Mesenteric fat pad (tissue), 1 donor: ENCODE results near the gene MTFMT. TPM values are rescaled to one million over a fixed set of nuclear protein-coding genes. Genes with fewer than 3 reads are reported as not detected.
"Not testable (repeated sequence)": the region's sequence is repeated elsewhere in the genome, so short reads cannot be mapped to it uniquely, and the experiment has no call there.

Experiments
- DNase-seq: peaks from one replicate; pipeline ENCODE4 v3.0.0-alpha.2; 2020; ENCODE audit warnings: low spot score
- total RNA-seq: library from RNA; stranded (reverse); fragmentation: NEBNext Ultra II Directional; extraction: Animal tissue kit (Norgen Biotek cat#: 25700); gene quantifications from one replicate; pipeline ENCODE4 v1.2.1, GENCODE V29; 2021
- donor health status: DM: yes; HTN: yes; CAD: no.

The MTFMT gene
- total RNA-seq, 1 donor from 2014 or later, result 14.5 TPM

DNA sequence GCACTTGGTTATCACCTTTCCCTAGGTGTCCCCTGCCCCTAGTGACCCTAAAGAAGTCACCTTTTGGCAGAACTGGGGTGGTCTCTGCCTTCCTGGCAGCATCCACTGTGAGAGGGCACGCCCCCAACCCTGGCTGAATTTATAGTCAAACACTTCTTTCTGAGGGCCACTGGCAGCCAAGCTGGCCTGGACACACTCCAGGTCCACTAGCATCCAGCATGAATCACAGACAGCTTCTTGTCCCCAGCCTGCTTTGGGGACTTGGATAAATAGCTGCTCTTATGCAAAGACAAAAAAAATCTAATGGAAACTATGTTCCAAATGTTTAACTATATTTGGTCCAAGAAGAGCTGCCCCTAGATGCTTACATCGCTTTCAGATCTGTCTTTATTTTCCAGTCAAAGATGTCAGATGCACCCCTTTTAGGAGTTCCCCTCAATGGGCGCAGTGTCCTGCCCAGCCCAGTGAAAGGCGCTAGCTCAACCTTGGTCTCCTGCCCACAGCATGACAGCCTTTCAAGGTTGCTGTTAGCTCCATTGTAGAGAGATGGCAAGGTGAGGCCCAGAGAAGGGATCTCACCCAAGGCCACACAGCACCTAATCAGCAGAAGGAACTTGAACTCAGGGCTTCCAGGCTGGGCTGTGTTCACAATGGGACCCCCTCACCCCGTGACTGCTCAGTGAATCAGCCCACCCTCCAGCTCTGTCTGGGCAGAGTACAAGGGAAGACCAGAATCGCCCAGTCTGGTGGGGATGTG, 31.4 kb upstream of the MTFMT start:
- DNase-seq, result no peak

DNA sequence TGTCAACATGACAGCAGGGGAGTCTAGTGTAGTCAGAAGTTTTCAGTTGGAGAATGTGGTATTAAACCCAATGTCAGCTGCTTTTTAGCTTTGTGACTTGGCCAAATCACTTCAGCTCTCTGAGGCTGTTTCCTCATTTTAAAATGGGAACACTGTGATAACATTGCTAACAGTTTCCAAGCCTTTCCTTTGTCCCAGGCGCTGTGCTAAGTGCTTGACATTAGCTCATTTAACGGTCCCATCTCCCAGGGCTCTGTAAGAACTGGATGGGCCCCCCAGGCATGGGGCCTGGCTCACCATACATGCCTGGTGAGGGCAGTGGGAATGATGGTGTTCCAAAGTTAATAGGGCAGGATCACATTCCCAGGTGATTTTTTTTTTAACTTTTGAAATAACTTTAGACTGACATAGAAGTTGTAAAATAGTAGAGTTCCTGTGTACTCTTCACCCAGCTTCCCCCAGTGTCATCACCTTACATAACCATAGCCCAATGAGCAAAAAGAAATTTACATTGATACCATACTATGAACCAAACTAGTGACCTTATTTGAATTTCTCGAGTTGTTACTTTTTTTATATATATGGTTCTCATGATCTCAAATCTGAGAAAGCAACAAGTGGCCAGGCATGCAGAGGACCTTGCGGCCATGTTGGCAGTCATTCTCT, 30.6 kb upstream of the MTFMT start:
- no peak for DNase-seq

DNA sequence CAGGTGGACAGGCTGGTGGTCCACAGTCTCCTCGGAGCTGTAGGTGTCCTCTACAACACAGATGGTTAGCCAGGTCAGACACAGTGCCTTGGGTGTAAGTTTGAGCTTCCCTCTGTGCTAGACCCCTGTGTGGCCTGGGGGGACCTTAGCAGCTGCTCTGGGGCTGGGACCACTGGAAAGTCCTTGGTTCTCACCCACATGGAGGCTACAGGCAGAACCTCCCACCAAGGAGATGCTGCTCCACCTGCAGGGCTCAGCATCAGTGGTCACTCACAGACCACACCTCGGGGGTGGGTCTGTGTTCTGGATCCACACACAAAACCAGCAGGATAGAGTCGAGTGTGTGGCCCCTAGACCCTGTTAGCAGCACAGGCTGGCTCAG, 29.9 kb upstream of the MTFMT start:
- DNase-seq, result no peak

DNA sequence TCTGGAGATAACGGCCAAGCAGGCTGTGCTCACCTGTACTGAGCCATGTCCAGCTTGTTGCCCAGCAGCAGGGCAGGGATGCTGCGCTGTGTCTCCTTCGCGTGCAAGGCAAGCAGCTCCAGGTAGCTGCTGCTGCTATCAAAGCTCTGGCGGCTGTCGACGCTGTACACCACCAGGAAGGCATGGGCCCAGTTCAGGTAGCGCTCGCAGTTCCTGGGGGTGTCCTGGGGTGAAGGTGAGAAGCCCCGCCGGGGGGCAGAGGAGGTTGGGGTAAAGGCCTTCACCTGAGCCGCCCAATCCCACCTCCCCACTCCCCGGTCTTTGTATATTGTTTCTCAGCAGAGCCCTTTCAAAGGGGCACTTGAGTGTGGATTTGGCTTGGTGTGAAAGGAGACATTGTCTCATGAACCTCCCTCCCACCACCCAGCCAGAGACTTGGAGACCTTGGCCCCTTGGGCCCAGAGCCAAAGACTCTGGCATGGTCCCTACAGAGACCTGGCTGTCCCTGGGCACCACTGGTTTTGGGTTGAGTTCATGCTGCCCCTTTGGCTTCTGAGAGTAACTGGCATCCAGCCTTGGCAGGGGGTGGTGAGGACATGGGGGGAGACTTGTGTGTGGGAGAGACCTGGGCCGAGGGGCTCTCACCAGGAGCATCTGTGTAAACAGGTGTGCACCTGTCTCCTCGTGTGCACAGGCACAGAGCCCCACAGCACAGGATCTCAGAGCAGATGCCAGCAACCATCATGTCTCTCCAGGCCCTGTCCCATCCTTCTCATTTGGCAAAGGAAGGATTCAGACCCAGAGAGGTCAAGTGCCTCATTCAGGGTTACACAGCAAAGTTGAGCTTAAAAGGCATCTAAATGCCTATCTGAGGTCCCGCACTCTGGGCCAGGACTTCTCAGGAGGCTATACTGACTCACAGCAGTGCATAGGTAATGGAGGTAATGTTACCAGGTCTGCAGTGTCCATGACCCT, 29.2 kb upstream of the MTFMT start:
- no peak for DNase-seq

DNA sequence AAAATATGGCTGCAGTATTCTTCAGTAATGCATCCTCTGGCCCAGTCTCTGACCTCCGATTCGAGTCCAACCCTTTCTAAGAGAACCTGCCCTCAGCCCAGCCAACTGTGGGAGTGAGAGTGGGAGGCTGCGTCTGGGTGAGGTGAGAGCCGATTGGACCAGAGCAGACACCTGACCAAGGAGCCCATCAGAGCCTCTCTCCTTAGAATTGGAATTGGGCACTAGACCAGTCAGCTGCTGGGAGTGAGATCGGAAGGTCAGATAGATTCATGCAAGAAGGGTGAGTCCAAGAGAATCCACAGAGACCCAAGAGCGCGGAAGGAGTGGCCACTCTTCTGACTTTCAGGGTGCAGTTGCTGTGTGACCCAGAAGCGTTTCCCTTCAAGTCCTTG, 28.1 kb upstream of the MTFMT start:
- DNase-seq, result no peak

DNA sequence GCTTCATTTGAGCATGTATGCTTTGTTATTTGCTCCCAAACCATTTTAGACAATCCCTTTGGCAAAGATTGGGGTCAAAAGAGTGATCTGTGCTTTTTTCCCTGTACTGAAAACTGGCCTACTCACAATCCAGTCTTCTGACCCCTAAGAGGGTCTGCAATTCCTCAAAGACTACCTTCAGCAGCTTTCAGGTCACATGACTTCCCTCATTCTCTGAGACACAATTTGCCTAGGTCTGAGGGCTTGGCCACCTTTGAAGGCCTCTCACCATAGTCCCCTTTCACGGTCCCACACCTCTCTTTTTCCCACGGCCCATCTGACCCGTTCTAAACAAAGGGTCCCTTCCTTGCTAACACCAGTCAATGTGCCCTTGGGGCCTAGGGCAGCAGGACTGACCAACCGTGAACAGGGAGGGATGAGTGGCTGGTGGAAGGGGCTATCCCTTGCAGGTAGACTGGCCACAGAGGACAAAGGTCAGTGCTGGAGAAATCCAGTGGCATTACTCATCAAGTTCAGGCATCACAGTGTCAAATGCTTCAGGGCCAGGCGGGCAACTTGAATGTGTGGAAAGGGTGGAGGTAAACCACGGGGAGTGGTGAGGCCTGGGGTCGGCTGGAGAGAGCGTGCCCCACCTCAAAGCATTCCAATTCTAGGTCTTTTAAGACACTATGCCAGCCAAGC, 27.6 kb upstream of the MTFMT start:
- no peak for DNase-seq

DNA sequence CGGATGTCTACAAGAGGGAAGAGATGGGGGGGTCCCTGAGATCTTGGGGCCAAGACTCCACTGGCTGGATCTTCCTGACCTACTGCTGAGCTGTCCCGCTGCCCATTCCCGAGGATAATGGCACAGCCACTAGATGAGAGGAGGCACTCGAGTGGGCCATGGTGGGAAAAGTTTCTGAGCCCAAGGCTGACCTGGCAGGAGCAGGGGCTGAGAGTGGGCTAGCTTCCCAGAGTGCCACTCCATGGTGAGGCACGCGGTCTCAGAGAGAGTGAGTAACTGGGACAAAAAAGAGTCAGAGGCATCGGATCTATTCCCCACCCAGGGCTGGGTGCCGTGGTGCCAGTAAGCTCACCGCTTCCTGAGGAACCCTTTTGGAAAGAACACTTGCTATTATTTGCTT, 26.7 kb upstream of the MTFMT start:
- no peak for DNase-seq

DNA sequence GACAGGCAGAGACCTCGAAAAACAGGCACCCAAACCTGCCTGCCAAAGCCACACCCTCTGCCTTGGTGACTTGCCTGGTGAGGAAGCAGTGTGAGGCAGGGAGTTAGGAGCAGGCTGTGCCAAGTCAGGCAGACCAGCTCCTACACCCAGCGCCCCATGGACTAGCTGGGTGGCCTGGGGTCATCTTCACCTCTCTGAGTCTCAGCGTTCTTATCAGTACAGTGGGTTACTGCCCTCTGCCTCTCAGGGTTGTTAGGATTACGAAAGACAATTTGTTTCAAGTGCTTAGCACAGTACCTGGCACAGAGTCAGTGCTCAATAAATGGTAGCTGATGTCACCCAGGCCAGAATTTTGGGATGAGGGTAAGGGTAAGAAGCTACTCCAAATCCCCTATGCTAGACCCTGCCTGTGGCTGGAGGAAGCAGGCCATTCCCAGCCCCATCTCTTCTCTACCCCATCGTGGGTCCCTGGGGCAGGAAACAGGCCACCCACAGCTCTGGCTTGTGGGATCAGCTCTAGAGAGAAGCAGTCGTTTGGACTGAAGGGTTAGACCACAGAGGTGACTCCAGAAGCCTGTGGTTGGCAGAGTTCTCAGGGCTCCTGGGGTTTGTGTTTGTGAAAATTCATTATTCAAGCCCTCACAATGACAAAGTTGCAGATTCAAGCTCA, 25.9 kb upstream of the MTFMT start:
- no peak for DNase-seq

DNA sequence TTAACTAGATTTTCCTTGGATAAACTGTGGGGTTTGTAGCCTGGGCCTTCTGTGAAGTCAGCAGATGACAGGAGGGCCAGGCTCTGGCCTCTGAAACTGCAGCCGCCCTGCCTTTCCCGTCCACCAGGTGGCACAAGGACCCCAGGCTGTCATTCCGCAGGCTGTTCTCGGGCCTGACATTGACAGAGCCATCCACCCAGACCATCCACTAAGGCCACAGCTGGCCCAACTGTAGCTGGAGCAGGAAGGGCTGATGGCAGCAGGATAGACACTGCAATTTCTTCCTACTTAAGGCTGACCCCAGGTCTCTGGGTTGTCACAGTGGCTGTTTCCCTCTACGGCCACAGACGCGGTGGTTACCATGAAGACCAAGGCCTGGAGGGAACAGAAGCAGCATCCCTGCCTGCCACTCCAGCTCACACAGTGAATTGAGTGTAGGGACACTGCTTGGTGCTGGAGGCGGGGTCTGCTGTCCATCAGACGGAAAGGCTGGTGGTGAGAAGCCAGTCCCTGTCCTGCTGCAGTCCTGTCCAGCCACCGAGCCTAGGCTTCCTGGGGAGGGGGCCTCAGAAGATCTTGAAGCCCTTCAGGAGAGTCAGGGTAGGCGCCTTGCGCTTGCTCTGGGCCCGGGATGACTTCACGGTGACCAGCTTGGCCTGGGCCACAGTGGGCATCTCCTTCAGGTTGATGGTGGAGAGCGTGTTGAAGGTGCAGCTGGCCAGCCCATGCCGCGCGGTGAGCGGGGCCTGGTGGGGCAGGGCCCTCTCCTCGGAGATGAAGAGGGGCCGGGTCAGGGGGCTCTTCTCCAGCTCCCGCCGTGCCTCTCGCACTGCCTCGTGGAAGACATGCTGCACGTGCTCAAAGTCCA, 25.1 kb upstream of the MTFMT start:
- DNase-seq, result no peak

DNA sequence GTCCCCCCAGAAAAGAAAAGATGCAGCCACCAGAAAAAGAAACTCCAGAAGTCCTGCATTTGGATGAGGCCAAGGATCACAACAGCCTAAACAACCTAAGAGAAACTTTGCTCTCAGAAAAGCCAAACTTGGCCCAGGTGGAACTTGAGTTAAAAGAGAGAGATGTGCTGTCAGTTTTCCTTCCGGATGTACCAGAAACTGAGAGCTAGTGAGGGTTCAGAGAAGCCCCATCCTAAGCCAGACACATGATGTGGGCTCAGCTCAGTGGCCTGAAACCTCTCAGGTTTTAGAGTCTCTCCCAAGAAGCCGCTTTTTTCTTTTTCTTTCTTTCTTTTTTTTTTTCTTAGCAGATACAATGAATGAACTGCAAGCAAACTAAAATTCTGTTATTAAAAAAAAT, 23.5 kb upstream of the MTFMT start:
- DNase-seq, result no peak

DNA sequence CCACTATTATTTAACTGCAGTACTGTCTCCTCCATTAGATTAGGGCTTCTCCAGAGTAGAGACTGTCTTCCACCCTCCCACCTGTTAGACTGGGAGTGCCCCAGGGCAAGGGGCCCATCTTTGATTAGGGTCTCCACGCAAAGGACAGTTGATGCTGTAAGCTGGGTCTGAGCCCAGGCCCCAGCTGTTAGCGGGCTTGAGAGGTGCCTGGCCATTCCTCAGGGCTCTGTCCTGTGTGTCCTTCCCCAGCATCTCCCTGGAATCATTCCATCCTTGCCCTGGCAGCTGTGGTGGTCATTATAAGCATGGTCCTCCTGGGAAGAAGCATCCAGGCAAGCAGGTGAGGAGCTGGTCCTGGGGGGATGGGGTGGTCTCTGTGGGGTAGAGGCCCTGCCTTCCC, 21.8 kb upstream of the MTFMT start:
- DNase-seq, result no peak

DNA sequence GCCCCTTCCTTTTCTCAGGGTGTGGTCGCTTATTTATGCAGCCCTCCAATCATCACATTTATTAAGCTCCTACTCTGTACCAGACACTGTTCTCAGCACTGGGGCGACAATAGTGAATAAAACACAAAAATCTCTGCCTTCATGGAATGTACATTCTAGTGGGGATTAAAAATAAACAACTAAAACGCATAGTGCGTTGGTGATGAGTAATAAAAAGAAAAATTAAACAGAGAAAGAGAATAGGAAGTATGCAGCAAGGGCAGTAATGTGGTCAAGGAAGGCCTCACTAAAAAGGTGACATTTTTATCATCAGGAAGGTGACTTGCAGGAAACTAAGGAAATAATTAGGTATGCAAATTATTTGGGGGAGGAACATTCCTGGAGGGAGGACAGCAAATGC, 20.8 kb upstream of the MTFMT start:
- DNase-seq, result no peak

DNA sequence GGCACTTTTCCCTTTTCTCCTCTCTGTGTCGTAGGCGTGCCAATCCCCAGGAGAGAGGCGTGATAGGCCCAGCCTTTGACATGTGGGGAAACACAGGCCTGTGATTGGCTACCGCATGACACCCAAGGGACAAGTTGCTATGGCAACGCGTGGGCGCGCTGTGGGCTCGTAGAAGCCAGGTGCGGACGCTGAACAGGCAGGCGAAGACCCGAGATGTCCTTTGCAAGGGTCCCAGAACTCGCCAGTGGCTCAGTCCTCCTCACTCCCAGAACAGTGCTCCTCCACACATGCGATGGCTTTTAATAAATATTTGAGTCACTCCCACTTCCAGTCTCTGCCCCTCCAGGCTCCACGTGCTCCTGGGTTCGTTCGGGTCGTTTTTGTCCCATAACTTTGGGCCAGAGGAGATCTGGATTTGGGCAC, 20.0 kb upstream of the MTFMT start:
- no peak for DNase-seq

DNA sequence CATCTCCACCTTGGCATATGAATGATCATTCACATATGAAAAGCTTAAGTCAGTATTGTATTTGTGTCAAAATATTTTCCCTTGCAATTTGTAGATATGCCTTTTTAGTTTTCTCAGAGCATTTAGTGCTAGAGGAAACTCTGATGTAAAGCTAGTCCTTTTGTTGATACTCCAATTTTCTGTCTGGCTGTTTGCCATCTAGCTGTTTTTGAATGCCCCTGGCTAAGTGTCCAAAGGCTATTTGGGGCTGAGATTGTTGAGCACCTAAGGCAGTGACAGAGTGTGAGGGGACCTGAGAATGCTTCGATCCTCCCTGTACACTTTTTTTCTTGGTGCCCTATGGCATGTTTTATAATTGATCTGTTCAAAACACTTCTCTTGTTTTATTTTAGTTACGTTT, 18.8 kb upstream of the MTFMT start:
- no peak for DNase-seq

DNA sequence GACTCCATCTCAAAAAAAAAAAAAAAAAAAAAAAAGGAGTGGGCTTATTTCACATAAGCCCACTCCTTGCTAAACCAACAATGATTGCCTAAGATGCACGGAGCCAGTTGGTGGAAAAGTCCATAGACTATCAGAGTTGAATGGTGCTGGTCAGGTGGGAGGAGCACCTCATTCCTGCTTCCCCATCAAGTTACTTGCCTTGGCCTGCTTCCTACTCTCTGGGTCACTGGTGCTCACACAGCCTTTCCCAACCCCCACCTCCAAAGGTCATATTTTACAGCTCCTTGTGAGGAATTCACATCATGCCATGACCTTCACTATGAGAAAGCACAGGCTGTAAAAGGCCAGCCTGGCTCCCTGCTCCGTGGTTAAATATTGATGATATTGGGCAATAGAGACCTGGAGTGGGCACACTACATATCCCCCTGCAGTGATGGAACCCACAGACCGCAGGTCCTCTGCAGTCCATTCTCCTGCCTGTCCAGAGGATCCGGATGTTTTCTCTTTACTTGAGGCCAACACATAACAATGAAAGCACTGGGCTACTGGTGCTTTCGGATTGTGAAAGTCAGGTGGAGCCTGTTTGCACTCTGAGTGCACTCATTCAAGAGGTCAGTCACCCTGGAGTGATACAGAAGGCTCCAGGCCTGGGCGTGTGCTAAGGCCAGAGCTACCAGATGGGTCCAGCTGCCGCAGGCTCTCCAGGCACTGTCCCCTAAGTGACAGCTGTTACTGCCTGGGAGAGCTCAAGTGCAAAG, 15.5 kb upstream of the MTFMT start, which contains the start of gene SLC51B:
Gene SLC51B (plus strand): TSS at position 664 of the 758 bp plus-strand sequence. CDS start 4,618 bp downstream, outside the sequence.
- no peak for DNase-seq

DNA sequence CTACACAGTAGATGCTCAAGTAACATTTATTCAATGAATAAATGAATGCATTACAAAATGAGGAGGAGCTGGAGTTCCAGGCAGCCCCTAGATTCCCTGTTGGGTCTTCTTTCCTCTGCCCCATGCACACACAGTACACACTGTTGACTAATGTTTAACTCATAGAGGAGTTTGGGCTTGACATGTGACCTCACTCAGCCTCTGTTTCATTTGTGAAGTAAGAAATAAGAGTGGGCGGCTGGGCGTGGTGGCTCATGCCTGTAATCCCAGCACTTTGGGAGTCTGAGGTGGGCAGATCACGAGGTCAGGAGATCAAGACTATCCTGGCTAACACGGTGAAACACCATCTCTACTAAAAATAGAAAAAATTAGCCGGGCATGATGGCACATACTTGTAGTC, 14.8 kb upstream of the MTFMT start:
- not testable (repeated sequence) for DNase-seq

DNA sequence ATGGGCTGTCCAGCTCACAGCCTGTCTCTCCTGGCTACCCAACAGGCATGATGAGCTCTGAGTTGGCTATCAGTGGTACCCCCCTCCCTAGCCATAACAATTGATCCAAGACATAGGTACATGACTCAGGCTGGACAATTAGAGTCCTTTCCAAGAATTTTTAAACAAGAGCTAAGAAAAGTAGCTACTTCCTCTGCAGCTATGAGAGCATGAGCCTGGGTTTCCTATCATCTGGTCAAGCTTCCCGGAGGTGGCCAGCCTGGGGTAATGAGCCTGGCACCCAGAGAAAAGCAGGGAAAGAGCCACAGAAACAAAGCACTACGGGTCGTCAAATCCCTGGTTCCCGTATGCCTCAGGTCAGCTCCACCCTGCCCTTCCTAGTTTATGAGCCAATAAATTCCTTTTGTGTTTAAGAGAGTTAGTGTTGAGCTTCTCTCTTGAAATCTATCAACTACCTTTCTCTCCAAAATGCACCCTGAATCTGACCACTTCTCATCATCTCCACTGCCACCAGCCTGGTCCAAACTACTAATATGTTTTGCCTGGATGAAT, 13.4 kb upstream of the MTFMT start:
- DNase-seq, result no peak

DNA sequence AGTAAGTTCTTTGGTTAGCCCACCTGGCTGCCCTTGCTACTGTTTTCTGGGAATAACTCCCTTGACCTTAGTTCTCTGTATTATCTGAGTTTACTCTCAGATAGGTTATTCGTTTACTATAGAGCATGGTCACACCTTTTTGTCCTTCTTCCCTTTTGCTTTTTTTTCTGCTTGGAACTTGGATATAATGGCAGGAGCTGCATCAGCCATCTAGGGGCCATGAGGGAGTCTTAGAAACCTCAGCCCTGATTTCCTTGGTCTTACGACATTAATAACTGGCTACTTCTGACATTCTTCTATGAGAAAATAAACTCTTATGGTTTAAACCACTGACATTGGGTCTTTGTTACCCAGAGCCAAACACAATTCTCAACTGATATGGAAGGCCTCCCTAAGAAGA, 12.3 kb upstream of the MTFMT start:
- DNase-seq, result no peak

DNA sequence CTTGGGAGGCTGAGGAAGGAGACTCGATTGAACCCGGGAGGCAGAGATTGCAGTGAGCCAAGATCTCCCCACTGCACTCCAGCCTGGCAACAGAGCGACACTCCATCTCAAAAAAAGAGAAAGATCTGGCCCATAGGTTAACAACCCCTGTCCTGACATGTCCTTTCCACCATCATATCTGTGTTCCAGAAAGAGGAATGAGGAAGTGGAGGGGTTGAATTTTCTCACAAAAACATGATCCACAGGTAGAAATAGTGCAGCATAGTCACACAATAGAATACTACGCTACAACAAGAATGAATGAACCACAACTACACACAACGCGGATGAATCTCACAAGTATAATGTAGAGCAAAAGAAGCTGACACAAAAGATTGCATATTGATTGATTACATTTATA, 11.0 kb upstream of the MTFMT start:
- no peak for DNase-seq
